ENCODE results near the gene ARRB2.
"Not testable (repeated sequence)": the region's sequence is repeated elsewhere in the genome, so short reads cannot be mapped to it uniquely, and the experiment has no call there.

The ARRB2 gene

GRCh38 chr17:4709794-4710692 is at the start of gene ARRB2:
Gene ARRB2 (plus strand): TSS chr17:4710632. CDS start chr17:4710722, 90 bp downstream.
- peak; percentile 99 for DNase-seq

- no peak for DNase-seq
These were observed 46.7 kb upstream of the ARRB2 start for GRCh38 chr17:4663711-4664110.

GRCh38 chr17:4664230-4664629 is 46.2 kb upstream of the ARRB2 start:
- no peak for DNase-seq

- DNase-seq = no peak
These were observed 45.4 kb upstream of the ARRB2 start for GRCh38 chr17:4665027-4665426.

GRCh38 chr17:4666296-4666695 is 44.1 kb upstream of the ARRB2 start:
- no peak for DNase-seq

GRCh38 chr17:4667166-4667565 is 43.3 kb upstream of the ARRB2 start:
- no peak for DNase-seq

GRCh38 chr17:4672055-4672630 is 38.3 kb upstream of the ARRB2 start:
- no peak for DNase-seq

- no peak for DNase-seq
These were observed 37.7 kb upstream of the ARRB2 start for GRCh38 chr17:4672751-4673150.

- DNase-seq = no peak
These were observed 37.3 kb upstream of the ARRB2 start for GRCh38 chr17:4673169-4673568.

- no peak for DNase-seq
These were observed 36.3 kb upstream of the ARRB2 start for GRCh38 chr17:4673986-4674684.

- DNase-seq = no peak
These were observed 35.8 kb upstream of the ARRB2 start for GRCh38 chr17:4674685-4674998.

- no peak for DNase-seq
These were observed 34.6 kb upstream of the ARRB2 start for GRCh38 chr17:4675791-4676190.

- DNase-seq = no peak
These were observed 33.6 kb upstream of the ARRB2 start for GRCh38 chr17:4676791-4677190.

- DNase-seq = peak; percentile 69
These were observed 31.9 kb upstream of the ARRB2 start for GRCh38 chr17:4678448-4679026.

GRCh38 chr17:4679658-4680057 is 30.8 kb upstream of the ARRB2 start:
- DNase-seq = peak; percentile 87

- not testable (repeated sequence) for DNase-seq
These were observed 26.7 kb upstream of the ARRB2 start for GRCh38 chr17:4683739-4684138.

- not testable (repeated sequence) for DNase-seq
These were observed 20.6 kb upstream of the ARRB2 start for GRCh38 chr17:4689872-4690271.

- DNase-seq = no peak
These were observed 19.7 kb upstream of the ARRB2 start for GRCh38 chr17:4690745-4691144.

- no peak for DNase-seq
These were observed 18.7 kb upstream of the ARRB2 start for GRCh38 chr17:4691686-4692085.

- no peak for DNase-seq
These were observed 17.0 kb upstream of the ARRB2 start for GRCh38 chr17:4693416-4693815.

GRCh38 chr17:4696437-4696805 is 14.0 kb upstream of the ARRB2 start:
- DNase-seq = no peak

GRCh38 chr17:4699401-4700056 is 10.9 kb upstream of the ARRB2 start:
- not testable (repeated sequence) for DNase-seq

GRCh38 chr17:4701116-4701515 is 9.3 kb upstream of the ARRB2 start:
- DNase-seq = no peak

Measured in kidney glomerular epithelial cell (primary cell).